Measurements from ENCODE around the gene GZF1.

Gene GZF1

GRCh38 chr20:23413862-23414422 is 52.0 kb downstream of the GZF1 start:
- Histone ChIP-seq H3K4me2 (ENCODE audit: low read length) (no peak overlapping the region), H3K27me3 (ENCODE audit: control insufficient read depth, low read length) (no peaks in the 10 kb centered on the region), H3F3A (ENCODE audit: control insufficient read depth, insufficient read depth) (no peaks in the 10 kb centered on the region), H3K9me2 (replicated peaks; ENCODE audit: control insufficient read depth, low read length) (no peaks in the 10 kb centered on the region), H3K79me2 (ENCODE audit: control insufficient read depth, low read length) (peaks cover 89% of the 10 kb centered on the region), H4K20me1 (ENCODE audit: control insufficient read depth, insufficient read depth, low read depth, low read length) (peaks cover 5% of the 10 kb centered on the region; the same call in 1 of the 2 replicates), H3K4me1 (ENCODE audit: control insufficient read depth, low read length) (no peaks in the 10 kb centered on the region), H3K27ac (ENCODE audit: low read depth, low read length) (no peak overlapping the region), H3K9me3 (ENCODE audit: control insufficient read depth, insufficient read depth, low read length) (no peaks in the 10 kb centered on the region), H3K4me3 (ENCODE audit: low read length) (no peak overlapping the region), H3K36me3 (ENCODE audit: control insufficient read depth, low read length) (no peaks in the 10 kb centered on the region)
- TF ChIP-seq EZH2phosphoT487 (IDR thresholded peaks at IDR 0.05; ENCODE audit: borderline replicate concordance, low read length) (no peak), CTCF (IDR thresholded peaks at IDR 0.05; ENCODE audit: low read depth, low read length, poor library complexity, severe bottlenecking) (no peak)

- H3K9me2 ChIP-seq (replicated peaks; ENCODE audit: control insufficient read depth, low read length), result no peaks in the 10 kb centered on the region
- H3K4me1 ChIP-seq (ENCODE audit: control insufficient read depth, low read length), result peaks cover 5% of the 10 kb centered on the region
- no peaks in the 10 kb centered on the region for H3K27me3 ChIP-seq (ENCODE audit: control insufficient read depth, low read length)
- peaks cover 4% of the 10 kb centered on the region; the same call in 1 of the 2 replicates for H4K20me1 ChIP-seq (ENCODE audit: control insufficient read depth, insufficient read depth, low read depth, low read length)
- no peaks in the 10 kb centered on the region for H3K36me3 ChIP-seq (ENCODE audit: control insufficient read depth, low read length)
- H3K27ac ChIP-seq (ENCODE audit: low read depth, low read length), result no peak overlapping the region
- H3K9me3 ChIP-seq (ENCODE audit: control insufficient read depth, insufficient read depth, low read length), result no peaks in the 10 kb centered on the region
- no peak overlapping the region for H3K4me2 ChIP-seq (ENCODE audit: low read length)
- no peaks in the 10 kb centered on the region for H3F3A ChIP-seq (ENCODE audit: control insufficient read depth, insufficient read depth)
- peaks cover 89% of the 10 kb centered on the region for H3K79me2 ChIP-seq (ENCODE audit: control insufficient read depth, low read length)
- no peak overlapping the region for H3K4me3 ChIP-seq (ENCODE audit: low read length)
- TF ChIP-seq CTCF (IDR thresholded peaks at IDR 0.05; ENCODE audit: low read depth, low read length, poor library complexity, severe bottlenecking), result no peak
- no peak for TF ChIP-seq EZH2phosphoT487 (IDR thresholded peaks at IDR 0.05; ENCODE audit: borderline replicate concordance, low read length)
These were observed 52.7 kb downstream of the GZF1 start for GRCh38 chr20:23414526-23415188.

- Histone ChIP-seq H3K4me2 (ENCODE audit: low read length) (no peak overlapping the region), H3K27me3 (ENCODE audit: control insufficient read depth, low read length) (no peaks in the 10 kb centered on the region), H3K79me2 (ENCODE audit: control insufficient read depth, low read length) (peaks cover 89% of the 10 kb centered on the region), H3K27ac (ENCODE audit: low read depth, low read length) (no peak overlapping the region), H3K9me3 (ENCODE audit: control insufficient read depth, insufficient read depth, low read length) (no peaks in the 10 kb centered on the region), H3F3A (ENCODE audit: control insufficient read depth, insufficient read depth) (no peaks in the 10 kb centered on the region), H4K20me1 (ENCODE audit: control insufficient read depth, insufficient read depth, low read depth, low read length) (0 out of 2 replicates have a peak, but pooled peaks cover 3% of the 10 kb centered on the region), H3K4me1 (ENCODE audit: control insufficient read depth, low read length) (peaks cover 11% of the 10 kb centered on the region), H3K9me2 (replicated peaks; ENCODE audit: control insufficient read depth, low read length) (no peaks in the 10 kb centered on the region), H3K36me3 (ENCODE audit: control insufficient read depth, low read length) (no peaks in the 10 kb centered on the region), H3K4me3 (ENCODE audit: low read length) (no peak overlapping the region)
- no peak for TF ChIP-seq EZH2phosphoT487 (IDR thresholded peaks at IDR 0.05; ENCODE audit: borderline replicate concordance, low read length)
These were observed 53.6 kb downstream of the GZF1 start for GRCh38 chr20:23415555-23415954.

- no peak overlapping the region for H3K4me3 ChIP-seq (ENCODE audit: low read length)
- no peaks in the 10 kb centered on the region for H3K27me3 ChIP-seq (ENCODE audit: control insufficient read depth, low read length)
- H3K4me1 ChIP-seq (ENCODE audit: control insufficient read depth, low read length), result peaks cover 11% of the 10 kb centered on the region
- H3K27ac ChIP-seq (ENCODE audit: low read depth, low read length), result no peak overlapping the region
- no peaks in the 10 kb centered on the region for H3K9me3 ChIP-seq (ENCODE audit: control insufficient read depth, insufficient read depth, low read length)
- no peaks in the 10 kb centered on the region for H3F3A ChIP-seq (ENCODE audit: control insufficient read depth, insufficient read depth)
- 0 out of 2 replicates have a peak, but pooled peaks cover 3% of the 10 kb centered on the region for H4K20me1 ChIP-seq (ENCODE audit: control insufficient read depth, insufficient read depth, low read depth, low read length)
- H3K36me3 ChIP-seq (ENCODE audit: control insufficient read depth, low read length), result 0 out of 2 replicates have a peak, but pooled peaks cover 2% of the 10 kb centered on the region
- TF ChIP-seq CTCF (IDR thresholded peaks at IDR 0.05; ENCODE audit: low read depth, low read length, poor library complexity, severe bottlenecking), result no peak
- no peak for TF ChIP-seq EZH2phosphoT487 (IDR thresholded peaks at IDR 0.05; ENCODE audit: borderline replicate concordance, low read length)
- H3K4me2 ChIP-seq (ENCODE audit: low read length), result no peak overlapping the region
- peaks cover 89% of the 10 kb centered on the region for H3K79me2 ChIP-seq (ENCODE audit: control insufficient read depth, low read length)
- no peaks in the 10 kb centered on the region for H3K9me2 ChIP-seq (replicated peaks; ENCODE audit: control insufficient read depth, low read length)
These were observed 54.1 kb downstream of the GZF1 start for GRCh38 chr20:23415959-23416583.

All from DOHH2 (cell line).